OCI-LY7 (cell line): ENCODE results near the gene VAC14.

ENCODE experiments used
- CTCF ChIP-seq: fragments of 200-600 bp; sonication (generic); conservative IDR thresholded peaks from 2 replicates; pipeline ENCODE4 v1.5.1; 2014; ENCODE audit warnings: mild to moderate bottlenecking, antibody characterized with exemption, low read length, moderate library complexity, mixed read lengths
- EZH2phosphoT487 ChIP-seq: fragments of 200-600 bp; sonication (generic); IDR thresholded peaks from 2 replicates; pipeline ENCODE4 v1.6.1; 2018; ENCODE audit warnings: low read depth, borderline replicate concordance, mild to moderate bottlenecking, mixed run types, antibody characterized with exemption, low read length, moderate library complexity, mixed read lengths

- no peak for TF ChIP-seq CTCF
- TF ChIP-seq EZH2phosphoT487 = no peak
Observed at GRCh38 chr16:70746040-70746707, 54.8 kb downstream of the VAC14 start.
